IMR-90 (cell line): ENCODE measurements around the gene NOS1AP.

Experiments
- CEBPB ChIP-seq: IDR thresholded peaks from 2 replicates; pipeline ENCODE4 v1.6.1; 2012; ENCODE audit warnings: low read depth, low read length, improper control_type of control experiment
- CTCF ChIP-seq: conservative IDR thresholded peaks from 2 replicates; pipeline ENCODE4 v1.5.1; 2012; ENCODE audit warnings: mild to moderate bottlenecking, low read depth, low read length, improper control_type of control experiment
- ELK1 ChIP-seq: fragments of 150-350 bp; IDR thresholded peaks from 2 replicates; pipeline ENCODE4 v1.6.1; 2016; ENCODE audit warnings: low read depth, mild to moderate bottlenecking, low read length, moderate library complexity, borderline replicate concordance

- TF ChIP-seq CTCF (no peak), ELK1 (no peak), CEBPB (no peak)
Observed at GRCh38 chr1:162407539-162407938, 338.0 kb downstream of the NOS1AP start.
